Adipocyte (in vitro differentiated cells): ENCODE data around the gene TMEM63B.
A peak's percentile ranks its signal among the peaks of the same experiment; 100 is the strongest.

ENCODE experiments used
- DNase-seq: peaks from one replicate; pipeline ENCODE4 v3.0.0-alpha.2; 2015; ENCODE audit warnings: low read depth
- H3K27me3 ChIP-seq: replicated peaks from 2 replicates; pipeline ENCODE4 v1.7.0; 2013; ENCODE audit warnings: mild to moderate bottlenecking, low read length, moderate library complexity; ENCODE audit not compliant: control insufficient read depth, insufficient read depth
- H3K36me3 ChIP-seq: 2 replicates; pipeline ENCODE4 v1.7.0; 2013; ENCODE audit warnings: low read length, mild to moderate bottlenecking, moderate library complexity; ENCODE audit not compliant: control insufficient read depth, insufficient read depth, severe bottlenecking
- H3K4me1 ChIP-seq: 2 replicates; pipeline ENCODE4 v1.7.0; 2013; ENCODE audit warnings: mild to moderate bottlenecking, low read length, moderate library complexity; ENCODE audit not compliant: control insufficient read depth, insufficient read depth
- H3K4me3 ChIP-seq: 2 replicates; pipeline ENCODE4 v1.7.0; 2013; ENCODE audit warnings: mild to moderate bottlenecking, low read length, moderate library complexity
- H3K9ac ChIP-seq: 2 replicates; pipeline ENCODE4 v1.7.0; 2013; ENCODE audit warnings: mild to moderate bottlenecking, low read length, moderate library complexity
- H3K9me3 ChIP-seq: 2 replicates; pipeline ENCODE4 v1.7.0; 2013; ENCODE audit warnings: mild to moderate bottlenecking, low read length, moderate library complexity; ENCODE audit not compliant: control insufficient read depth

The TMEM63B gene

DNA sequence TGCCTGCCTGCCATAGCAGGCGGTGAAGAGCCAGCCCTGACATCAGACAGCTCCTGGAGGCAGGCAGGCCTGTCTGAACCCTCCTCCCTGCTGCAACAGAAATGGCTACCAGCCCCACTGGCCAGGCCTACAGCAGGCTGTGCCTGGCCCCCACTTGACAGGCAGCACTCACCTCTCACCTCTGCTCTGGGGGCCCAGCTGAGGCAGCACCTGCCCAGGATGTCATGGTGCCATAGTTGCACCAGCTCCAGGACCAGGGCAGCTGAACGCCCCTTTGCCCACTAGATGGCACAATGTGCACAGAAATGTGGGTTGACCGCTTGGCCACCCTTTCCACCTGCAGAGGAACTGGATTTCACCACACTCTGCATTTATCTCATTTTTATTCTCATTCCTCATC, 30.7 kb upstream of the TMEM63B start:
- no peaks in the 10 kb centered on the region for H3K9me3 ChIP-seq
- peak; percentile 90 for DNase-seq
- H3K4me3 ChIP-seq, result no peak overlapping the region
- H3K4me1 ChIP-seq, result no peaks in the 10 kb centered on the region
- no peak overlapping the region for H3K9ac ChIP-seq
- H3K27me3 ChIP-seq, result no peaks in the 10 kb centered on the region
- no peaks in the 10 kb centered on the region for H3K36me3 ChIP-seq

DNA sequence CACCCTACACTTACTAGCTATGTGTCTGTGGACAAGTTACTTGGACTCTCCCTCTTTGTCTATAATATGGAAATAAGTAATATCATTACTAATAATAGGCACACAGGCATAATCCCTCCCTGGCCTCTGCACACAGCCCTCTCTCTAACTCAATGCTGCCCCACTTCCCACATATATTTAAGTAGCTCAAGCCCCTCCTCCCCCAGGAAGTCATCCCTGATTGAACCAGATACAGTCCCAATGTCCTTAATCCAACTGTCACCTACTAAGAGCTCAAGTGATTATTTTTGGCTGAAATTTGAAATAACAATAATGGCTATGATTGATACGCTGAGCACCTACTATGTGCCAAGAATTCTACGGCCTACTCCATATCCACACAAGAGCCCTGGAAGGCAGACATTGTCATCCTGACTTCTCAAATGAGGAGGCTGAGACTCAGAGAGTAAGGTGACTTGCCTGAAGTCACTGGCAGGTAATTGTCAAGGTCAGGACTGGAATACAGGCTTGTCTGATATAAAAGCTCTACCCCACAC, 29.5 kb upstream of the TMEM63B start:
- Histone ChIP-seq H3K4me1 (no peaks in the 10 kb centered on the region), H3K9me3 (no peaks in the 10 kb centered on the region), H3K9ac (no peak overlapping the region), H3K27me3 (no peaks in the 10 kb centered on the region), H3K4me3 (no peak overlapping the region), H3K36me3 (no peaks in the 10 kb centered on the region)
- DNase-seq, result no peak

DNA sequence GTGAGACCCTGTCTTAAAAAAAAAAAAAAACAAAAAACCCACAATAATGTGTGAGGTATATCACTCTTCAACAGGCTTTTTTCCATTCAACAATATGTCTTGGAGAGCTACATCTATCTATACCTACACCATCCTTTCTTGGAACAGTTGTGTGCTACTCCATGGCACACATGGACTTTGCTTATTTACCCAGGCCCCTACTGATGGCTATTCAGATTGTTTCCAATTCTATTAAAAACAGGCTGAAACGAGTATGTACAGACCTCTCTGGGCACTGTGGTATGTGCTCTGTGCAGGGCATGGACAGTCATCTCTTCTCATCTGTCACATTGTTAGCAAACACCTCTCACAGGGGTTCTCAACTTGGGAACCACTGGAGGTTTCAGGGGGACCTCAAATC, 28.2 kb upstream of the TMEM63B start:
- DNase-seq, result no peak
- Histone ChIP-seq H3K4me3 (no peak overlapping the region), H3K36me3 (peaks cover 8% of the 10 kb centered on the region), H3K27me3 (no peaks in the 10 kb centered on the region), H3K4me1 (no peaks in the 10 kb centered on the region), H3K9me3 (no peaks in the 10 kb centered on the region), H3K9ac (no peak overlapping the region)

DNA sequence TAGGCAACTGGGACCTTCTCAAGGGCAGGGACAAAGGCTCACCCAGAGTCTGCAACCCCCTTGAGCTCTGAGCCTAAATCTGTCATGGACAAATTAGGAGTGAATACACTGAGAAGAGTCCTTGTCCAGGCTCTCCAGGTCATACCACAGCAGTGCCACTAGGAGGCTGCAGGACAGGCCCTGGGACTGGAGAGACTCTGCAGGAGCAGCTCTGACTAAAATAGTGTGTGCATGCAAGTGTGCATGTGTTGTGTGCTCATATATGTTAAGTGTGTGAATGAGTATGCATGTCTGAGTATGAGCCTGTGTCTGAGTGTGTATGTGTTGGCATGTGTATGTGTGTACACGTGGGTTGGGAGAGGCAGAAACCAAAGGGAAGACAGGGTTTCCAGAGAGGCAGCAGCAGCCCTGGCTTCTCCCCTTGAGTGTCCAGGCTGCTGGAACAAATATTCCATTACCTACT, 27.2 kb upstream of the TMEM63B start:
- no peak overlapping the region for H3K9ac ChIP-seq
- DNase-seq, result peak; percentile 52
- H3K4me3 ChIP-seq, result no peak overlapping the region
- no peaks in the 10 kb centered on the region for H3K4me1 ChIP-seq
- peaks cover 15% of the 10 kb centered on the region for H3K36me3 ChIP-seq
- no peaks in the 10 kb centered on the region for H3K27me3 ChIP-seq
- H3K9me3 ChIP-seq, result no peaks in the 10 kb centered on the region

DNA sequence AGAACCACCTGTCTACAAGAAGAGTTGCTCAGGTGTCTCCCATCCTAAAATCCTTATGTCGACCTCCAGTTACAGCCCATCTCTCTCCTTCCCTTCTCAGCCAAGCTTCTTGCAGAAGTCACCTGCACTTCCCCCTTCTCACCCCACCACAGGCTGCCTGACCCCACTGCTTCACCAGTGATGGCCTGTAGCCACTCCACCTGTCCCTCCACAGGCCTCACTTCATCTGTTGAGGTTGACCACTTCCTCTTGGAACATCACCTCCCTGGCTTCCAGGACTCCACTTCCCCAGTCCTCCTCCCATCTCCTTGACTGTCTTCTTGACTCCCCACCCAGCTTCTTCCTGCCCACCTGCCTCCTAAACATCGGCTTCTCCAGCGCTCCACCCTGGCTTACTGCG, 25.5 kb upstream of the TMEM63B start:
- Histone ChIP-seq H3K27me3 (no peaks in the 10 kb centered on the region), H3K9me3 (no peaks in the 10 kb centered on the region), H3K36me3 (peaks cover 15% of the 10 kb centered on the region), H3K4me1 (peaks cover 11% of the 10 kb centered on the region), H3K9ac (no peak overlapping the region), H3K4me3 (no peak overlapping the region)
- DNase-seq, result no peak

DNA sequence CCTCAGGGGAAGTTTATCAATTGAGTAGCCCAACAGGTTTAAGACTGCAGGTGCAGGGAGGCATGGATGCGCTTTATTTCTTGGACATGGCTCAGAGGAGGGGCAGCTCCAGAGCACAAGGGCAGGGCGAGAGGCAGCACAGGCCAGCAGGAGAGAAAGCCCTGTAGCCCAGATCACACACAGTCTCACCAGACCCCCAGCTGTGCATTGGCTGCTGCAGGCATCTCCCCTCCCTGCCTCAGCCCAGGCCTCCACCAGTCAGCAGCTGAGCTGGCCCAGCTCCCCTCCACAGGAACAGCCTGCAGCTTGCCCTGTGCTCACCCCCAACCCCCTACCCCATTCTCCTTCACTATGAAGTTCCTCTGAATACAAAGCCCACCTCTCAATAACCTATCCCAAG, 24.8 kb upstream of the TMEM63B start:
- peaks cover 15% of the 10 kb centered on the region for H3K36me3 ChIP-seq
- H3K9ac ChIP-seq, result no peak overlapping the region
- no peak overlapping the region for H3K4me3 ChIP-seq
- H3K27me3 ChIP-seq, result no peaks in the 10 kb centered on the region
- peaks cover 11% of the 10 kb centered on the region for H3K4me1 ChIP-seq
- DNase-seq, result no peak
- no peaks in the 10 kb centered on the region for H3K9me3 ChIP-seq

DNA sequence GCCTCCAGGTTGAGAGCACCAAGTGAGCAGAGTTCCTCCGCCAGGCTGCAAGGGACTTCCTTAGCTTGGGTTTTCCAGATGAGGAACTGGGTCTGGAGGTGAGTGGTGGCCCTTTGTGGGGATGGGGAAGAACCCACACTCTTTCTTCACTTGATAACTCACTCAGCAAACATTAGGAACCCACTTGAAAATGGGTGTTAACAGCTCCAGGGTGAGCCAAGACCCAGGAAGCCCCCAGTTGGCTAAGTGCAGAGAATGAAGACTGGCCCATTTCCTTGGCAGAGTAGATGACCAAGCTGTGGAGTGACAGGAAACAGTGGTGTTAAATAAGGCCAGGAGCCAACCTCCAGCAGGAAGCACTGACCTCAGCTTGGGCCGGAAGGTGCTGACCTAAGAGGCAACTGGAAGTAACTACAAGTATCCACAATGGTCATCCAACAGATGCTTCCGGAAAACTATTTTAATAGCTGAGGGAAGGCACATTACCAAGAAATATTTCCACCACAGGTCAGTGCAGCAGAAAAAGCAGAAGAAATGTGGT, 22.8 kb upstream of the TMEM63B start:
- DNase-seq, result no peak
- Histone ChIP-seq H3K9me3 (no peaks in the 10 kb centered on the region), H3K36me3 (peaks cover 22% of the 10 kb centered on the region), H3K27me3 (no peaks in the 10 kb centered on the region), H3K4me3 (no peak overlapping the region), H3K4me1 (peaks cover 17% of the 10 kb centered on the region), H3K9ac (no peak overlapping the region)

DNA sequence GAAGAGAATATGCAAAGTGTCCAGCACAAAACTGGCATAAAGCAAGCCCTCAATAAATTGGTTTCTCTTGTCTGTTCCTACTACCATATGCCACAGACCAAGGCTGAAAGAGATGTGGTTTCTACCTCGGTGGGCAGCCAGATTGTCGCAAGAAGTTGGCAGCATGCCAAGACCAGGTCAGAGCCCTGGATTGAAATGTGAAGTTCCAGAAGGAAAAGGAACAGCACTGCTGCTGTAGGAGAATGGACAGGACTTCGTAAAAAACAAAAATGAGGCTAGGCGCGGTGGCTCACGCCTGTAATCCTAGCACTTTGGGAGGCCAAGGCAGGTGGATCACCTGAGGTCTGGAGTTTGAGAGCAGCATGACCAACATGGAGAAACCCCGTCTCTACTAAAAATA, 22.2 kb upstream of the TMEM63B start:
- no peaks in the 10 kb centered on the region for H3K27me3 ChIP-seq
- no peak overlapping the region for H3K9ac ChIP-seq
- H3K4me1 ChIP-seq, result peaks cover 17% of the 10 kb centered on the region
- H3K4me3 ChIP-seq, result no peak overlapping the region
- no peaks in the 10 kb centered on the region for H3K9me3 ChIP-seq
- peaks cover 27% of the 10 kb centered on the region for H3K36me3 ChIP-seq
- DNase-seq, result no peak

DNA sequence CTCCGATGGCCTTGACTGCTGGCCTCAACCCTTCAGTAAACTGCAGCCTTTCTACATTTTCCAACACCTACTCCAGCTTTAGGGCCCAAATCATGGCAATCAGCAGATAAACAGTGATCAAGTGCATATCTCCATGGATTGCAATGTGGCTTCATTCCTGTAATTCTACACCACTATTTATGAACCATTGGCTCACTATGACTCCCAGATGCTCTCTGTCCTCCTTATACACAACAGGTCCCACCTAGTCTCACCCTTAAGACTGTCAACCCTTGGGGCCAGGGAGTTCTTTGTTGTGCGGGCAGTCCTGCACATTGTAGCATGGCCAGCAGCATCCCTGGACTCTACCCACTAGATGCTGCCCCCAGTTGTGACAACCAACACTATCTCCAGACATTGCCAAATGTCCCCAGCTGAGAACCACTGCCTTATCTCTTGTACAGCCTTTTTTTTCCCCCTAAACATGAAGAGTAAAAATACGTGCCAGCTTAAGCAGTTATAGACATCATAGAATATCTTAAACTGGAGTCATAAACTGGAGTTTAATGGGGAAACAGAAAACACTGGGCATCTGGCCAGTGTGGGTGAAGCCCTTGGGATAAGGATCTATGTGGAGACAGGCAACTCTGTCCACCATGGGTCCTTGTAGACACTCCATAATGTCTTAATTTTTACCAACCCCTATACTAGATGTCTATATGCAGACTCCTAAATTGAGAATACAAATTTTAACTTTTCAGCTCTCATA, 21.2 kb upstream of the TMEM63B start:
- Histone ChIP-seq H3K27me3 (no peaks in the 10 kb centered on the region), H3K36me3 (peaks cover 37% of the 10 kb centered on the region), H3K9ac (no peak overlapping the region), H3K4me1 (peaks cover 17% of the 10 kb centered on the region), H3K4me3 (no peak overlapping the region), H3K9me3 (no peaks in the 10 kb centered on the region)
- no peak for DNase-seq

DNA sequence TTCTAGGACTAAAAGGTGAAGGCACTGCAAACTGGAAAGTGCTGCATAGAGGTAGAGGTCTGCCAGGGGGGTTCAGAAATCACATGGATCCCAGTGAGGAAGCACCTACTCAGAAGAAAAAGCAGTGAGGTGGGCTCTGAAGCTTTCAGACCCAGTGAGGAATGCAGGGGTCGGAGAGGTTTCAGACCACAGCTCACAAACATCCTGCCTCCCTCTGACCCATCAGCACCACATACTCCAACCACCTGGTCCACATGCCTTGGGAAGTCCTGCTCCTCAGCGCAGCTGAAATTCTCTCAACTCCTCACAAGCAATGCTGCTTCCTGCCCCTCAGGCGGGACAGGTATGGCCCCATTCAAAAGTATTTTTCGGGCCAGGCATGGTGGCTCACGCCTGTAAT, 20.3 kb upstream of the TMEM63B start:
- Histone ChIP-seq H3K36me3 (peaks cover 44% of the 10 kb centered on the region), H3K4me3 (no peak overlapping the region)
- DNase-seq, result no peak

DNA sequence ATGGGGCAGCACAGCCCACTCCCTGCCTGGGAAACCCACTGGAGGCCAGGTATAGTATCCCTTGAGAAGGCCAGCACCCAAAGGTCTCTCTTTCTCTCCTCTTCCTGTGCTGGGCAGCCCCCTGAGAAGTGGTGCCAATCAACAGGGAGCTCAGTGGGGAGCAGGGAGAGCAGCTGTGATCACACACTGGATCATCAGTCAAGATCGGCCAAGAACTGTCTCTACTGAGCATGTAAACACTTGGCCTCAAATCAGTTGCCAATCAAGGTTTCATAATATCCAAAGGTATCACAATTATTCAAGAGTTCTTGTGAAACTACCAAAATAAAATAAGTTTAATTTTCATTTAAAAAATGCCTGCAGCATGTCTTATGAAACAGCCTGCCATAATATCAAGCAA, 18.9 kb upstream of the TMEM63B start:
- H3K9me3 ChIP-seq, result no peaks in the 10 kb centered on the region
- H3K27me3 ChIP-seq, result no peaks in the 10 kb centered on the region
- no peak for DNase-seq
- H3K4me1 ChIP-seq, result peaks cover 17% of the 10 kb centered on the region
- H3K4me3 ChIP-seq, result no peak overlapping the region
- no peak overlapping the region for H3K9ac ChIP-seq
- peaks cover 56% of the 10 kb centered on the region for H3K36me3 ChIP-seq

More for the DNA sequence above, 20.3 kb upstream of the TMEM63B start:
- no peaks in the 10 kb centered on the region for H3K27me3 ChIP-seq
- no peak overlapping the region for H3K9ac ChIP-seq
- peaks cover 17% of the 10 kb centered on the region for H3K4me1 ChIP-seq
- H3K9me3 ChIP-seq, result no peaks in the 10 kb centered on the region
